WTC11 (cell line): Measurements from ENCODE around the gene VASN.

Experiments
- CREB1 ChIP-seq: sonication (generic); formaldehyde crosslinking; IDR thresholded peaks from 2 replicates; pipeline ENCODE4 v1.8.0; 2023; ENCODE audit warnings: mild to moderate bottlenecking, missing genetic modification reagents
- CTCF ChIP-seq: fragments of 200-600 bp; IDR thresholded peaks from 2 replicates; pipeline ENCODE4 v1.8.0; 2022; ENCODE audit warnings: antibody characterized with exemption
- E2F4 ChIP-seq: sonication (generic); formaldehyde crosslinking; IDR thresholded peaks from 2 replicates; pipeline ENCODE4 v1.8.1; 2022; ENCODE audit warnings: low read depth, mild to moderate bottlenecking, moderate library complexity, missing genetic modification reagents, borderline replicate concordance
- FOXP4 ChIP-seq: sonication (generic); formaldehyde crosslinking; IDR thresholded peaks from 2 replicates; pipeline ENCODE4 v1.8.0; 2022; ENCODE audit warnings: mild to moderate bottlenecking, missing genetic modification reagents
- IRF1 ChIP-seq: sonication (generic); formaldehyde crosslinking; IDR thresholded peaks from 2 replicates; pipeline ENCODE4 v1.8.0; 2023; ENCODE audit warnings: missing genetic modification reagents
- IRF2 ChIP-seq: sonication (generic); formaldehyde crosslinking; IDR thresholded peaks from 2 replicates; pipeline ENCODE4 v1.8.0; 2022; ENCODE audit warnings: low read depth, missing genetic modification reagents, borderline replicate concordance
- JAZF1 ChIP-seq: fragments of 250-450 bp; sonication (Bioruptor Pico); IDR thresholded peaks from 2 replicates; pipeline ENCODE4 v1.9.0; 2021; ENCODE audit warnings: moderate library complexity, mild to moderate bottlenecking, inconsistent platforms
- PRDM15 ChIP-seq: sonication (generic); formaldehyde crosslinking; IDR thresholded peaks from 2 replicates; pipeline ENCODE4 v1.8.0; 2022; ENCODE audit warnings: missing genetic modification reagents
- SP1 ChIP-seq: sonication (generic); formaldehyde crosslinking; conservative IDR thresholded peaks from 2 replicates; pipeline ENCODE4 v1.8.1; 2022; ENCODE audit warnings: missing genetic modification reagents
- TCF7 ChIP-seq: sonication (generic); formaldehyde crosslinking; IDR thresholded peaks from 2 replicates; pipeline ENCODE4 v1.8.0; 2022; ENCODE audit warnings: mild to moderate bottlenecking, low read depth, missing genetic modification reagents, moderate library complexity

- TF ChIP-seq IRF1 (CRISPR knock-in tag) (no peak), CTCF (no peak), E2F4 (CRISPR knock-in tag) (no peak), PRDM15 (CRISPR knock-in tag) (no peak), CREB1 (no peak), SP1 (no peak), JAZF1 (CRISPR knock-in tag) (no peak), TCF7 (CRISPR knock-in tag) (no peak), IRF2 (CRISPR knock-in tag) (no peak), FOXP4 (CRISPR knock-in tag) (no peak)
Measured at GRCh38 chr16:4369007-4369733, 2.5 kb upstream of the VASN start.
